ENCODE data around the gene BAK1.
"Not testable (repeated sequence)": the region's sequence is repeated elsewhere in the genome, so short reads cannot be mapped to it uniquely, and the experiment has no call there.

The BAK1 gene

DNA sequence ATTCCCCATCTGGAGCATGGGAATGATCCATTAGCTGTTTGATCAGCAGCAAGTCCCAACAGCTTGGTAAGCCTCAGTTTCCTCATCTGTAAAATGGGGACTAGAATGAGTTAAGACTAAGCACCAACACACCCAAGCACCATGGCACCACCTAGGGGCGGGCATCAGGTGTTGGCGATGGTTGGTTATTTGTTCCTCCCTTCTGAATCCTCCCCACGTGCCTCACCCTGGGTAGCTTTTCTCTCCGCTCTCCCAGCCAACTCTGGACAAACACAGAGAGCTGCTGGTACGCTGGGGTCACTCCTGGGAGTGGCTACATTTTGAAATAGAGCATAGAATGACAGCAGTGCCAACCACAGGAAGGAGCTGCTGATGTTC is 27.7 kb upstream of the BAK1 start:
- DNase-seq (ENCODE audit: low read depth) = no peak

DNA sequence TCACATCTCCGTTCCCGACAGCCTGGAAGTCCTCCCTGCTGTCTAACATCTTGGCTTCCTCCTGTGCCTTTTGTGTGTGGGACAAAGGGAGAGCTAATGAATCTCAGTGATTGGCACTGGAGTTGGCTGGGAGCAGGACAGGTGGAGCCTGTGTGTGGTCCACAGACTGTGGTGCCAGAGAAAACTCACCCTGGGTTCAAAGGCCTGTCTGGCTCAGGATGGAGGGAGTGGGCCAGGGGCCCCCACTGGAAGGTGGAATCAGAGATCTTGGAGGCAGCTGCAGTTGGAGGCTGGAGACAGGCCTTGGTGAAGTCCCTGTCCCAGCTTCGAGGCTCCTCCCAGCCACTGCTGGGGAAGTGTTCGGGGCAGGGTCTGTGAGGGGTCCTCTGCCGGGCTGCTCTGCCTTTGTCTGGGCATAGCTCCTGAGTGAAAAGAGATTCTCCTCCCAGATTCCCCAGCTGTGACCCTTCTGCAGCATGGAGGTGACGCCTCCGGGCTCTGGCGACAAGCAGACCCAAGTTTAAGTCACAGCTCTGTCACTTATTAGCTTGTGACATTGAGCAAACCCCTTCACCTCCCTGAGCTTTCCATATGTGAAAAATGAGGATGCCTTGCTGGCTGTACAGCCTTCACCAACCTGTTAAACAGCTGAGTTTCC is 27.2 kb upstream of the BAK1 start:
- DNase-seq (ENCODE audit: low read depth) = no peak

DNA sequence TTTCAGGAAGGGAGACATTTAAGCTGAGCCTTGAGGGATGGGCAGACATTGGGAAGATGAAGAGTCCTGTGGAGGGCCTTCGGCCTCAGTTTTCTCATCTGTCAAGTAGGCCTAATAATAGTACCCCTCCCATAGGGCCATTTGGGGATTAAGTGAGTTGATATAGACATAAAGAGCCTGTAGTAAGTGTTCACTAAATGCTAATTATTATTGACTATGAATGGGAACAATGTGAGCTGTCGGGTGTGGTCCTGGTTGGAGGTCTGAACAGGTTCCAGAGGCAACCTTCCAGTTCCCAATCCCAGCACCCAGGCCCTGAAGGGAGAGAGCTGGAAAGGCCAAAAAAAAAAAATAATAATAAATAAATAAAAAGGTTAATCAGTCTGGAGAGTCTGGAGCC is 26.6 kb upstream of the BAK1 start:
- no peak for DNase-seq (ENCODE audit: low read depth)

DNA sequence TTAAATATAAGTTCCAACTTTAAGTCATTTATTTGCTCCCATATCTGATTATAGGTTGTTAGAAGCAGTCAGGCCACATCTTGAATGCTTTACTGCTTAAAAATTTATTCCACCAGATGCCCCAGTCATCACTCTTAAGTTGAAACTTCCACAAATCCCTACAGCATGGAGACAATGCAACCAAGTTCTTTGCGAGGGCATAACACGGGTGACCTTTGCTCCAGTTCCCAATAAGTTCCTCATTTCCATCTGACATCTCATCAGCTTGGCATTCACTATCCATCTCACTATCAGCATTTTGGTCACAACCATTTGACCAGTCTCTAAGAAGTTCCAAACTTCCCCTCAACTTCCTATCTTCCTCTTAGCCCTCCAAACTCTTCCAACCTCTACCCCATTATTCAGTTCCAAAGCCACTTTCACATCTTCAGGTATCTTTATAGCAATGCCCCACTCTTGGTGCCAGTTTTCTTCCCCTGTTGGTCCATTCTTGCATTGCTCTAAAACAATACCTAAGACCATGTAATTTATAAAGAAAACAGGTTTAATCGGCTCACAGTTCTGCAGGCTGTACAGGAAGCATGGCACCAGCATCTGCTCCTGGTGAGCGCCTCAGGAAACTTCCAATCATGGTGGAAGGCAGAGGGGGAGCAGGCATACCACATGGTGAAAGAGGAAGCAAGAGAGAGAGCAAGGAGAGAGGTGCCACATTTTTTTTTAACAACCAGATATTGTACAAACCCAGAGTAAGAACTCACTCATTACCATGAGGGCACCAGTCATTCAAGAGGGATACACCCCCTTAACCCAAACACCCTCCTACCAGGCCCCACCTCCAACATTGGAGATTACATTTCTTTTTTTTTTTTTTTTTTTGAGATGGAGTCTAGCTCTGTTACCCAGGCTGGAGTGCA is 25.1 kb upstream of the BAK1 start:
- DNase-seq (ENCODE audit: low read depth) = no peak

DNA sequence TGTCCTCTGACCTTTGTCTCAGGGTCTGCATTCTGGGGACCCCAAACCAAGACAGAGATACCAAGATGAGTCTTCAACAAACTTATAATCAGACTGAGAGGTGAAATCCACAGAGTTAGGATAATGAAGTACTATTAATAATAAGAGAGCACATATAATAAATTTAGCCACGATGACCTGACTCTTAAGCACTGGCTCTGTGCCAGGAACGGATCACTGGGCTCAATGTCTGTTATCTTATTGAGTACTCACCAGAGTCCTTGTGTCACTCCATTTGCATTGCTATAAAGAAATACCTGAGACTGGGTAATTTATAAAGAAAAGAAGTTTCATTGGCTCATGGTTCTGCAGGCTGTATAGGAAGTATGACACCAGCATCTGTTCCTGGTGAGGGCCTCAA is 22.1 kb upstream of the BAK1 start:
- DNase-seq (ENCODE audit: low read depth) = no peak

DNA sequence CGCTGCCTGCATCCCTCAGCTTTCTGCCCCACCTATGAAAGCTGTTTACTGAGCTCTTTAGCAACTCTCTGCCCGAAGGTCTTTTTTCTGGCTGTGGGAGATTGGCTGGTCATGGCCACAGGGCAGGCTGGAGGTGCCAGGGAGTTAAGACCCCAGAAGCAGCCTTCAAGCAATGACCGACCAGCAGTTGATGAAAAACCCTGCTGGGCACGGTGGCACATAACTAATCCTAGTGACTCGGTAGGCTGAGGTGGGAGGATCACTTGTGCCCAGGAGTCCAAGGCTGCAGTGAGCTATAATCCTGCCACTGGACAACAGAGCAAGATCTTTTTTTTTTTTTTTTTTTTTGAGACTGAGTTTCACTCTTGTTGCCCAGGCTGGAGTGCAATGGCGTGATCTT is 20.7 kb upstream of the BAK1 start:
- DNase-seq (ENCODE audit: low read depth) = no peak

DNA sequence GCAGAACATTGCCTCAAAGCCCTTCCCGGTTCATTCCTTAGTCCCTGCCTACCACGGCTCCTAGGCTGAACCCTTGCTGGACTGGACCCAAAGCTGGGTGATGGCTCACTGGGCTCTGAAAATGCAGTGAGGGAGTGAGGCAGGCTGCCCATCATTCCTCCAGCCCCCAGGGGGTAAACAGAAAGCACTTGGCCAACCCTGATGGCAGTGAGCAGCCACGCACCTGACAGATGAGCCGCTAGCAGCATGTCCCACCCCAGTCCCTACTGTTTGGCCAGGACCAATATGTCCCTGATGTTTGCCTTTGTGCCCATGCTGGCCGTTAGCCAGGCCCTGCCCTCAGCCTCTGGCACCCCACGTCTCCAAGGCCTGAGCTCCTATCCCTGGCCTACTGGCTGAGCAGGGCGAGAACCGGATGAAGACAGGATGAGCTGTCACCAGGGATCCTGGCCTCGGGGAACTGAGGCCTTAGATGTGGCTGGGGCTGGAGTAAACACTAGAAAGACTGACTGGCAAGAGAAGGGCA is 19.4 kb upstream of the BAK1 start:
- no peak for DNase-seq (ENCODE audit: low read depth)

DNA sequence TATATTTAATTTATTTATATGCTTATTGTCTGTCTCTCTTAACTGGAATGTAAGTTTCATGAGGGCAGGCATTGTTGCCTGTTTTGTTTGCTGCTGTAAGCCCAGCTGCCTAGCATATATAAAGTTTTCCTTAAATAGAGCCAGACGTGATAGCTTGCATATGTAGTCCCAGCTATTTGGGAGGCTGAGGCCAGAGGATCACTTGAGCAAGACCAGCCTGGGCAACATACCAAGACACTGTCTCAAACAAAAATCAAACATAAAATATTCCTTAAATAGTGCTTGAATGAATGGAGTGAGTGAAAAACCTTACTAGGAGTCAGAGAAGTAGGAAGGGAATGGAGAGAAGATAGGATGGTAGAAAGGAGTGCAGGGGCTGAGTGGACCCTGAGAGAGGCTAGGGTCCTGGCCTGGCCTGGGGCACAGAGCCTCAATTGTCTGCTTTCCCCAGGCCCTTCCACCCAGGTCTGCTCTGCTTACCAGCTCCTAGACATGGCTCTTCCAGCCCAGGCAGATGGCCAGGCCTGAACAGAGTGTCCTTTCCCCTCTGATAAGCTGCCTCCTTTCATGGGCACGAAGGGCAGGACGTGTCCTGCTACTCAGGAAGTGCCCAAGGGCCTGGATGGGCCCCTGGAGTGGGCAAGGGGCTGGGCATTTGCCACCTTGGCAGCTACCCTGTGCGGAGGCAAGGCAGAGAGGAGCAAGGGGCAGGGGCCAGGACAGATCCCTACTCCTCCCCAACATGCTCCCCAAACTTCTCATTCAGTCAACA is 17.7 kb upstream of the BAK1 start:
- no peak for DNase-seq (ENCODE audit: low read depth)

DNA sequence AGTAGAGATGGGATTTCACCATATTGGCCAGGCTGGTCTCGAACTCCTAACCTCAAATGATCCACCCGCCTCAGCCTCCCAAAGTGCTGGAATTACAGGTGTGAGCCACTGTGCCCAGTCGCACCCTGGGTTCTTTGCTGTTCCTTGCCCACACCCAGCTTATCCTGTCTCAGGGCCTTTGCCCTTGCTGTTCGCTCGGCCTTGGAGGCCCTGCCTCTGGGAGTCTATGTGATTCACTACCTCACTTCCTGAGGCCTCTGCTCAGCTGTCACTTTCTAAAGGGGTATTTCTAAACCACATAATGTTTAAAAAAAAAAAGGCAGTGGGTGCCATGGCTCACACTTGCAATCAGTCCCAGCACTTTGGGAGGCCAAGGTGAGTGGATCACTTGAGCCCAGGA is 16.8 kb upstream of the BAK1 start:
- DNase-seq (ENCODE audit: low read depth) = not testable (repeated sequence)

DNA sequence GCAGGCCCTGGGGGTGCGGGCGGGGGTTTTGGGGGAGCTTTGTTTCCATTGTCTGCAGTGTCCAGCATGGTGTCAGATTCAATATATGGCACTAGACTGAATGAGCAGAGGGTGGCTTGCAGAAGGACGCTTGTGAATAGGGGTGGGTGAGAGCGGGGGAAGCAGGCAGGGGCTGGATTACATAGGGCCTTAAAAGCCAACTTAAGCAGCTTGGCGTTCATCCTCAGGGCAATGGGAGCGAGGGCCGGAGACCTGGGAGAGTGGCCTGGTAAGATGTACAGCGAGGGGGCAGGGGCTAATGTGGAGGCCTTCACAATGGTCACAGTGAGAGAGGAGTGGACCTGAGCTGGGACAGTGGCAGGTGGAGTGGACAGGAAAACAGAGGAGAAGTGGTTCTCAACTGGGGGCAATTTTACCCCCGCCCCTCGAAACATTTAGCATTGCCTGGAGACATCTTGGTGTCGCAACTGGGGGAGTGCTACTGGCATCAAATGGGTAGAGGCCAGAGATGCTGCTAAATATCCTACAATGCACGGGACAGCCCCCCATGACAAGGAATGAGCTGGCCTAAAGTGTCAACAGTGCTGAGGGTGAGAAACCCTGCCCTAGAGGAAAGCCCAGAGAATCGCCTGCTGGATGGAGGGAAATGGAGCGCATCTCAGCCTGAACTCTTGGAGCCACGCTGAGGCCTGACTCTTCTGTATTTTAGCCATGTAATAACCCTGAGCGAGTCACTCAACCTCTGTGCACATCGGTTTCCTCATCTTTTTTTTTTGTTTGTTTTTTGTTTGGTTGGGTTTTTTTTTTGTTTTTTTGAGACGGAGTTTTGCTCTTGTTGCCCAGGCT is 15.1 kb upstream of the BAK1 start:
- DNase-seq (ENCODE audit: low read depth) = no peak

DNA sequence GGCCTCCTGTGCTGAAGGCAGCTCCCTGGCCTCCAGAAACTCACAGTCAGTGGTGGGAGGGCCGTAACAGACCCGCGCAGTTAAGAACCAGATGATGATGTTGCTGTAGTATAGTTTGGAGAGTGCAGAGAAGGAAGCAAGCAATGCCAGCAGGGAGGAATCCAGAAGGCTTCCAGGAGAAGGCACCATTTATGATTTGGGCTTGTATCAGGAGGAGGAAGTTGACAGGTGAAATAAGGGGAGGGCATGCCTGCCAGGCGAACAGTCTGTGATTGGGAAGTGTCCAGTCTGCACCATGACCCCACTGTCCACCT is 13.3 kb upstream of the BAK1 start:
- no peak for DNase-seq (ENCODE audit: low read depth)

DNA sequence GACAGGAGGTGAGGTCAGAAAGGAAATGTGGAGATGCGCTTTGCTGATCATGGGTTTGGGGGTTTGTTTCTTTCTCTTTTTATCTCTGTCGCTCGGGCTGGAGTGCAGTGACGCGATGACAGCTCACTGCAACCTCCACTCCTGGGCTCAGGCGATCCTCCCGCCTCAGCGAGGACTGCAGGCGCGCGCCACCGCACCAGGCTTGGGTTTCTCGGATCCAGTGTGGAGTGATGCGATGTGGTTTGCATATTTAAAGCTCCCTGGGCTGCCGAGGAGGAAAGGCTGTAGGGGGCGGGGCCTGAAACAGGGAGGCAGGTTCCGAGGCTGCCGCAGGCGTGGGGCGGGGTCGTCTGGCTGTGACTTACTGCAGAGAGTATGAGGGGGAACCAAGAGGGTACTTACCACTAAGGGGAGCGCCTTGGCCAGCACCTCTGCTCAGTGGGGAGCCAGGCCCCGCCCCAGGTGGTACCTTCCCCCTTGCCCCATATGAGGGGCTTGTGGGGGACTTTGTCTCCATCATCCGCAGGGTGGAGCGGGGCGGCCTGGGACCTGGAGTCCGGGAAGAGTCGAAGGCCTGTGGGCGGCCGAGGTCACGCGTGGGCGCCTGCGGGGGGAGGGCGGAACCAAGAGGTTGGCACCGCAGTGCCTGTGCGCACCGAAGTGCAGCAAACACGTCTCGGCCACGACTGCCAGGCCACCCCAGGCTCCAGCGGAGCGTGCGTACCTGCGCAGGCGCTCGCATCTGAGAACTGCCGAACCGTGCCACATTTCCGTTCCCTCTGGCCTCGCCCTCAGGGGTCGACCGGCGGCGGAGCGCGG is 12.7 kb upstream of the BAK1 start:
- no peak for DNase-seq (ENCODE audit: low read depth)

DNA sequence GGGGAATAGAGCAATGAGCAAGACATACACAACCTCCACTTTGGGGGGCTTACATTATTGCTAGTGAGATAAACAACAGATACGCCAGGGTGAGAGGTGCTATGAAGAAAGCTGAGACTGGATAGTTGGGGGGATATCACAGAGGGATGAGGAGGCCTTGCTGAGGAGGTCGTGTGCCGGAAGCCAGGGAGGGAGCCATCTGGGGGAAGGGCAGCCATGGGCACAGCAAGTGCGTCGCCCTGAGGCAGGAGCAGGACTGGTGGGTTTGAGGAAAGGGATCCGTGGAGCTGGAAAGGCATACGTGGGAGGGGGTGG is 12.2 kb upstream of the BAK1 start:
- no peak for DNase-seq (ENCODE audit: low read depth)

DNA sequence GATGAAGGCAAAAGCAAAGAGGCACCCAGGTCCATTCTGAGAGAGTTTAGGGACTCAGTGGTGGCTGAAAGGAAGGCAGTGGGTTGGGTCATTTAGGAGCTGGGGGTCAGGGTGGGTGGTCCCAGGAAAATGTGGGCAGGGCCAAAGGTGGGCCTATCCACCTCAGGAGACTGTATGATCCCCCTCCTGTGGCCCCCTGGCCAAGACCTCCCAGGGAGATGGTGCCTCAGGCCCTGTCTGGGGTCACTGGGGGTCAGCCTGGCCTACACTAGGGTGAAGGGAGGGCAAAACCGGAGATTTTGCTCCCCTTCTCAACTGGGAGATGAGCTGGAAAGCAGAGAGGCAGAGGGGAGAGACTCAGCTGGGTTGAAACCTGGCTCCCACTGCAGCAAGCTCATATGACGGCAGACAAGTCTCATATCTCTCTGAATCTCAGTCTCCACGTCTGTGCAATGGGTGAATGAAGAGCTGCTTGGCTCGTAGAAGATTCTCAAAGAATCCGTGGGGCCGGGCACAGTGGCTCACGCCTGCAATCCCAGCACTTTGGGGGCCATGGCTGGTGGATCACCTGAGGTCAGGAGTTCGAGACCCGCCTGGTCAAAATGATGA is 11.5 kb upstream of the BAK1 start:
- no peak for DNase-seq (ENCODE audit: low read depth)

DNA sequence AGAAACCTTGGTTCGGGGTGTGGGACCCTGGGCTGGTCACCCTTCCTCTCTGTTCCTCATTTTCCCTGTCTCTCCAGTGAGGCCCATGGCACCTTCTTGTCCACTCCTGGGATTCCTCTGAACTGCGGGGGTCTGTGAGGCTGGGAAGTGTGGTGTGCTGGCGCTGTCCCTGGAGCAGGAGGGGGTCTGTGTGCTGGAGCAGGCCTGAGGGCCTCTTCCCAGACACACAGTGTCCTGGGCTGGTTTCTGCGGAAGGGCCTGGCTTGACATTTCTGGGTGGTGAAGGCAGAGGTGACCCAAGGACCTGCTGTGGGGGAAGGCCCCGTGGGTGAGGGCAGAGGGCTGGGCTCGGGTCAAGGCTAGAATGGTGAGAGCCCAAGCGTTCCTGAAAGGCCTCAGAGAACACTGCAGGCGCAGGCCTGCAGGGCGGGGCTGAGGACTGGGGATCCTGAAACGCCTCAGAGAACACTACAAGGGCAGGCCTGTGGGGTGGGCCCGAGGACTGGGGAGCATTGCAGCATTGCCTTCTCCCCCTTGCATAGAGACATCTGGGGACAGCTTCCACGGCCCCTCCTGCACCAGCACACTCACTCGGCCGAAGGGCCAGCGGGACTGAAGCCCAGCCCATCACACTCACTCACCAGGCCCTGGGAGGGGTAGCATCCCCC is 10.6 kb upstream of the BAK1 start:
- no peak for DNase-seq (ENCODE audit: low read depth)

DNA sequence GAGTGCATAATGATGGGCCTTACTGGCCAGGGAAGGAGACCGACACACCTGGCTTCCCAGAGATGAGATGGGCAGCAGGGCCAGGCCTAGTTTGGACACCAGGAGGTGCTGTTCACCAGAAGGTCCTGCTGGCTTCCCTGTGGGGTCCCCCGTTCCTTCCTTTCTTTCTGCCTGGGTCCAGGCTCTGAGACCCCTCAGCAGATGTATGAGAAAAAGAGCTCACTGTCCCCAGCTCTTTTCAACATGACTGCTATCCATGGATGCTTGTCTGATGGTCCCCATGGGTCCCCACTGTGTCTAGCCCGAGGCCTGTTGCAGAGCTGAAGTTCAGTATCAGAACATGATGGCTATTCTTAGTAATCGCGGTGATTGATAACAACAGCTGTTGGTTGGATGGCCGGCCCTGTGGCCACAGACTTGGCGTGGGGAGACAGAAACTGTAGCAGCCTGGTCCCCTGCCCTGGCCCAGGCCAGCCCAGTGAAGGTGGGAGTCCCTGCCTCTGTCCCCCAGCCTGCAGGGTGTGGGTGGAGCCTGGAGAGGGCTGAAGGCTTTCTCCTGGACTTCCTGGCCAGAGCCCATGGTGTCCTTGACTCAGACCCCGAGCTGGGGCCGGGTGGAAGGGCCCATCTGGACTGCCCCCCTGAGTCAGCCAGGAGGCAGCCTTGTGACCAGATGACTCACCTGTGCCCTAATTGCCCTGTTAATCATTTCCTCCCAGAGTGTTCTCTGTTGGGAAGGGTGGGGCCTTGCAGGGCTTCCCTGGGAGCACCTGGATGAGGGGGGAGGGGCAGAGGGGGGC is 9.9 kb upstream of the BAK1 start:
- DNase-seq (ENCODE audit: low read depth) = peak; percentile 92

DNA sequence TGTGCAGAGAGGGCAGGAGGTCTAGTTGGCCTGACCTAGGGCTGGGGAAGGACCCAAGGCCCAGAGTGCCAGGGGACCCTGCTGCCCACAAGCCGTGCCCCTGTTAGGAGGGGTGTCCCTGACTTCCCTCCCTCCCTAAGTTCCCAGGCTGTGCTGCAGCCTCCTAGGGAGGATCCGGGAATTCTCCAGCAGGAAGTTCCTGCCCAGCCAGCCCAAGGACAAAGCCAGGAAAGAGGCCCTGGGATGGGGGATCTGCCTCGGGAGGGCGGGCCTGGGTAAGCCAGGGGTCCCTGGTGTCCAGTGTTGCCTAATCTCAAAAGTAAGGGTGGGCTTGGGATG is 9.3 kb upstream of the BAK1 start:
- DNase-seq (ENCODE audit: low read depth) = no peak

DNA sequence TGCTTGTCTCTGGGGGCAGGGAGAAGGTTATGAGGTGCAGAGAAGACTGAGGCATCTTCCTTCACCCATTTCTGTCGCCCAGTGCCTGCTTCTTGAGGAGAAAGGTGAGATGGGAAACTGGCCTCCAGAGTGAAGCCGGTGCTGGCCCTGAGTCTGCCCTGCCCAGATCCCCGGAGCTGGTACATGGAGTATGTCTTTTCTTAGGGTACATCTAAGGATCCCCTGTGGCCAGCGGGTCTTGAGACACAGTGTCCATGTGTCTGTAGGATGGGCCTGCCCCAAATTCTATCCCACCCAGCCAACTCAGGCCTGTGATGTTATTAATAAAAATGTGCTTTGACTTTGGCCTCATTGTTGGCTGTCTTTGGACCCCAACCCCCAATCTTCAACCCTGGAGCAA is 8.8 kb upstream of the BAK1 start:
- DNase-seq (ENCODE audit: low read depth) = no peak

DNA sequence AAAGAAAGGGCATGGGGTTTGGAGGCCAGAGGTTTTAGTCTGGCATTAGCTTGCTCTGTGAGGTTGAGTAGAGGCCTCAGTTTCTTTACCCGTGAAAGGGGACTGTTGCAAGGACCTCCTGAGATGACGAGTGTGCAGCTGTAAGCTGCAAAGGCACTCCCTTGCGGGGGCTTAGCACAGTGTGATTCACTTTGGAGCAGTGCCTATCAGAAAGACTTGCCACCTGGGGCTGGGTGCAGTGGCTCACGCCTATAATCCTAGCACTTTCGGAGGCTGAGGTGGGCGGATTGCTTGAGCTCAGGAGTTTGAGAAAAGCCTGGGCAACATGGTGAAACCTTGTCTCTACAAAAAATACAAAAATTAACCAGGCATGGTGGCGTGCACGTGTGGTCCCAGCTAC is 7.5 kb upstream of the BAK1 start:
- no peak for DNase-seq (ENCODE audit: low read depth)

Data from HS-5 (cell line).